HG03159 (cell line): ENCODE data around the gene DGUOK.
A peak's percentile ranks its signal among the peaks of the same experiment; 100 is the strongest.

Source experiments
- ATAC-seq: cut with Tn5 transposase; IDR thresholded peaks from one replicate; pipeline ENCODE4 v1.9.1; 2021; ENCODE audit warnings: mild to moderate bottlenecking, moderate library complexity; ENCODE audit not compliant: unreplicated experiment

Gene DGUOK

DNA sequence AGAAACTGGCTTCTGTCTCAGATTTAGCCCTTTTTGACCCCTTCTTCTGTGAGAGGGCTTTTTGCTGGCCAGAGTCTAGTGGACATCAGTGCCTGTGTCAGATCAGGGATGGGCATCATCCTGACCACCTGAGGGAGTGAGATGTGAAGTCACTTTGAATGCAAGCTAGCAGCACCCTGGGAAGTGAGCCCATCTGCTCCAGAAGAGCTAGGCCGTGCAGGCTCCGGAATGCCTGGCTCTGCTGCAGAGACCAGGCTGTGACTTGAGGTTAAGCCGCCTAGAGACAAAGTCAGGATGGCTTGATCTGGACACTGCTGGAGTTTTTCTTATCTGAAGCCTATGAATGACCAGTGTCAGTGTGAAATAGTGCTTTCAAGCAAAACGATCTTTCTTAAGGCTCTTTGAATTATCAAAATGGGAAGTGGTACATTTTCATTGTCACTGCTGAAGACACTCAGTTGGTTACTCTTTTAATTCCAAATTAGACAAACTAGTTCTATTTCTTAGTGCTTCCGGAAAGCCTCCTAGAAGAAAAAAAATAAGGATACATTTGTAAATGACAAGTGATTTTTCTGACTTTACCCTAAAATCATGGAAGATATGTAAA, 20.8 kb downstream of the DGUOK start:
- no peak for ATAC-seq

DNA sequence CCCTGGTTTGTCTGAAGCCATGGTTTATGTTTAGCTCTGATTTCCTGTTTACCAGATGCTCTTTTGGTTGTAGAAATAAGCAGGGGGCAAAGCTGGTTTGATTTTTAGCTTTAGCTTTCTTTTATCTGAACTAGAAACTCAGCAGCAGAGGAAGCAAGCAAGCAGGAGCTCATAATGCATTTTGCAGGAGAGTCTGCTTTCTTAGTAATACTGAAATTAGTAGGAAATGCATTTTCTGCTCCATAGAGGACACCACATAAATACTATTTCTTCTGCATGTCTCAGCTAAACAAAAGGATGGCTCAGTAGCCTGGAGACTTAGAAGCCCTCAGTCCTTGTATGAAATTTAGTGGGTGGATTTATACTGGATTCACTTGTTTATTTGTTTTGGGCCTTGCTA, 23.1 kb downstream of the DGUOK start:
- no peak for ATAC-seq

DNA sequence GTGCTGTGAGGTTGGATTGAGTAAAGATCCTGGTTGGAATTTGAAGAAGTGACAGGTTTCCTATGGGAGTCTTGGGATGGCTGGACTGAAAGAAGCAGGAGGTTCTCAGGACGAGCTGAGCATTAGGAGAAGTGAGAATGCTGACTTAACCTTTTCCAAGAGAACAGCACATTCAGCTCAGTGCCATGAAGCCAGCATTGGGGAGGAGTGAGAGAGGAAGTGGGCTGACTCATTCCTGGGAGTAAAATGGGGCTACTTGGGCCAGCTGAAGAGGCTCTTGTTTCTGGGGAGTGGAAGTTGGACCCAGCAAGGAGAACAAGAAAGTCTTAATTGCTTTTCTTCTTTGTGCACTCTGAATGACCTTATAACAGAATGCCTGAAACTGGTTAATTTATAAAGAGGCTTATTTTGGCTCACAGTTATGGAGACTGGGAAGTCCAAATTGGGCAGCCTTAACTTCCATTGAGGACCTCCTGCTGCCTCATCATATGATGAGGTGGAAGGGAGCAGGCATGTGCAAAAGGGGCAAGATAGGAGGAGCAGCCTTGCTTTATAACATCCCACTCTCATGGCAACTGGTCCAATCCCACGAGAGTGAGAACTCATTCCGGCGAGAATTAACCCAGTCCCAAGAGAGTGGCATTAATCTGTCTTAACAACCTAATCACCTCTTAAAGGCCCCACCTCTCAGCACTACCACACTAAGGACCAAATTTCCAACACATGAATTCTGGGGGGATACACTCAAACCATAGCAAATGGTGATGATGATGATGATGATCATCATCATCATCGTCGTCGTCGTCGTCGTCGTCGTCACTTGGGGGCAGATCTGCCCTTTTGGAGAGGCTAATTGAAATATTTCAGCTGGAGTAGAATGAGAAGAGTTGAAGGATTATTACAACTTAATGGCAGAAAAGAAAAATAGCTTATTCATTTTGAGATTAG, 26.1 kb downstream of the DGUOK start:
- ATAC-seq: no peak

DNA sequence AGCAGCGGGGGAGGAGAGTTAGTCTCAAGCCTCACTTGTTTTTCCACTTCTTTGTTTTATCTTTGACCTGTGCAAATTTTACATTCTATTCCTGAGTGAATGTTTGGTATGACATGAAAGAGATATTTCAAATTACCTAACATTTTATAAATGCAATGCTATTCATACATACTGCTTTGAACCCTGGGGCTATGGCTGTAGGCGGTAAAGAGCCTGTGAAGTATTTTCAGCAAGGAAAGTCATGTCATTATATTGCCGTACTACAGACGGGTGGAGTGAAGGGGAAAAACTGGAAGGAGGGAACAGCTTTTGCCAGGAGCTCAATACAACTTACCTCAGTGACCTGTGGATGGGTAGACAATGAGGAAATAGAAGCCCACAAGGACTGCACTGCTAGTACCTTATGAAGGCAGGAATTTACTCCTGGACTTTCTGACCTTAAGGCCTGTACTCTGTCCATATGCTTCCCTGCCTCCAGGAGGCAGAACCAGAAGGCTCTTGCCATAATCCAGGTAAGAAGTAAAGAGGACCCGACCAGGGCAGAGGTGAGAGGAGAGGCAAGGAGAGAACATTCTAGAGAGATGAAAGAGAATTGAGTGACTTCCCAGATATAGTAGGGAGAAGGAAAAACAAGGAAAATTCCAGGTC, 29.7 kb downstream of the DGUOK start:
- no peak for ATAC-seq

DNA sequence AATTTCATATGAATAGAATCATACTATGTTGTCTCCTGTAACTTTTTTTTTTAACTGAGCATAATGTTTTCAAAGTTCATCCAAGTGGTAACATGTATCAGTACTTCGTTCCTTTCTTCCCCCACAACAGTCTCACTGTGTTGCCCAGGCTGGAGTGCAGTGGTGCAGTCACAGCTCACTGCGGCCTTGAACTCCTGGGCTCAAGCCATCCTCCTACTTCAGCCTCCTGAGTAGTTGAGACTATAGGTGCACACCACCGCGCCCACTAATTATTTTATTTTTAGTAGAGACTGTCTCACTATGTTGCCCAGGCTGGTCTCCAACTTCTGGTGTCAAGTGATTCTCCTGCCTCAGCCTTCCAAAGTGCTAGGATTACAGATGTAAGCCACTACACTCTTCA, 34.6 kb downstream of the DGUOK start:
- ATAC-seq: no peak

DNA sequence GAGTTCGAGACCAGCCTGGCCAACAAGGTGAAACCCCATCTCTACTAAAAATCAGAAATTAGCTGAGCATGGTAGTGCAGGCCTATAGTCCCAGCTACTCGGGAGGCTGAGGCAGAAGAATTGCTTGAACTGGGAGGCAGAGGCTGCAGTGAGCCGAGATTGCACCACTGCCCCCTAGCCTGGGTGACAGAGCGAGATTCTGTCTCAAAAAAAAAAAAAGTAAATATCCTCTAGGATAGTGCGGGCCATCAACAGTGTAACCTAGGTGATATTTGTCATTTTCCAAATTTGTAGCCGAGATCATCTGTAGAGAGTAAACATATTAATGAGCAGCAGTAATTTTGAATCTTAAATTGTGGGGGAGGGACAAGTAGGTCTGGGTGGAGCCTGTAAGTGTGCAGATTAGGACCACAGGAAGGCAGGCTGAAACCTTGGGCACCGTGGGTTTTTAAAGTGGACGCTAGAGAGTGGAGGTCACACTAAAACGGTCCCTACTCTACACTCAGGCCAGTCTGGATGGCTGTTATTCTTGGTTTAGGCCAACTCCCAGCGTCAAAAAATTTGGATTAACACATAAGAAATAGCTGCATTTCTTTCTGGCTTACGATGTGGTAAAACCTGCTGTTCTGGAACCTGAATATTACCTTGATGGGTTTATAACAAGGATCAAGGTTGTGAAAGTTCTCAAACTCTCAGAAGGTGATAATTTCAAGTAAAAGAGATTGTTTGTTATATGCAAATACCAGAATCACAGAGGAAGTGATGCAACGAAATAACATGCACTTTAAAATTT, 35.3 kb downstream of the DGUOK start:
- no peak for ATAC-seq

DNA sequence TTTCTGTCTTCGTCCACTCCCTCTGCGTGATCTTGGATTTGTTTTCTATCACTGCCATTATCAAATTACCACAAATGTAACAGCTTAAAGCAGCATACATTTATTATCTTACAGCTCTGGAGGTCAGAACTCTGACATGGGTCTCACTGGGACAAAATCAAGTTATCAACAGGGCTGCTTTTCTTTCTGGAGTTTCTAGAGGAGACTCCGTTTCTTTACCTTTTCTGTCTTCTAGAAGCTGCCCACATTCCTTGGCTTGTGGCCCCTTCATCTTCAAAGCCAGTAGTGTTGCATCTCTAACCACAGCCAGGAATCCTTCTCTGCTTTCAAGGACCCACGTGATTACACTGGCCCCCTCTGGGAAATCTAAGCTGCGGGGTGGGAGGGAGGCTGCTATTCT, 36.1 kb downstream of the DGUOK start:
- ATAC-seq: no peak

DNA sequence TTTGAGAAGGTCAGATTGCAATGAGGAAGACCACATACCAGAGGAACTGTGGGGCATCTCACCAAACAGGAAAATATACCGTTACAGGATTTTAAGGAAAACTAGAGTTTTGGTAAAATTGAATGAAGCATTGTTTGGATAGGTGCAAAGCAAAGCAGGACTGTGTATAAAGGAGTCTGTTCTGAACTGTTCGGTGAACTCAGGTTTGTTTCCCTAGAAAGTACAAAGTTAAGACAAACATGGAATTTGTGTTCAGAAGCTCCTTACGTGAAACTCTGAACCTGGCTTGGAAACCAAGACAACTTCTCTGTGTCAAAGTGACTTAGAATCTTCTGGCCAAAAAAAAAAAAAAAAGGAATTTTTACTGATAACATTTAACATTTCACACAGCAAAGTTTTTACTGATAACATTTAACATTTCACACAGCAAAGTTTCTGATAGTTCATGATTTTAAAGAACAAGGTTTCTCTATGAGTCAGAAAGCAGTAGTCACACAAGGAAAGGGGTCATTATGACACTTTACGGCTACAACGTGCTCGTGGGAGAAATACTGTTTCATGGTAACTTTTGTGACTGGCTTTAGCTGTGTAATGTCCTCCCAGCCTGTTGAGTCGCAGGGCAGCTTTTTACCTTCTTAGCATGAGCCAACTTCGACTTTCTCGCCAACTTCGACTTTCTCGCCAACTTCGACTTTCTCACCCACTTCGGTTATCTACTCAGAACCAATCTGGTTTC, 36.9 kb downstream of the DGUOK start:
- peak; percentile 59 for ATAC-seq

DNA sequence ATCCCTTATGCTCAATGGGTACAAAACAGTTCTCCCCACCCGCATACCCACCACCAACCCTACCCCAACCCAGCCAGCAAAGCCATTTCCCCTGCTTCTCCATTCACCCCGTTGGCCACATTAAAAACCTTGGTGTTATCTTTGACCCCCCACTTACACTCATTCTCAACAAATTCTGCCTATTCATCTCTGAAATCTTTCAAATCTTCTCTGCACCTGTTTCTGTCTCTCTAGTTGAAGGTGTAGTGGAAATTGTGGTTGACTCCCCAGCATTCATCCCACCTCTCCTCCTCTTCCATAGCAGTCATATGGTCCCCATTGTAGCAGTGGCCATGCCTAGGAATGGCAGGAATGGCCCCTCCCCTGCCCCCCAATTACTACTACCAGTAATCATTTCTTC, 37.5 kb downstream of the DGUOK start:
- ATAC-seq: no peak

DNA sequence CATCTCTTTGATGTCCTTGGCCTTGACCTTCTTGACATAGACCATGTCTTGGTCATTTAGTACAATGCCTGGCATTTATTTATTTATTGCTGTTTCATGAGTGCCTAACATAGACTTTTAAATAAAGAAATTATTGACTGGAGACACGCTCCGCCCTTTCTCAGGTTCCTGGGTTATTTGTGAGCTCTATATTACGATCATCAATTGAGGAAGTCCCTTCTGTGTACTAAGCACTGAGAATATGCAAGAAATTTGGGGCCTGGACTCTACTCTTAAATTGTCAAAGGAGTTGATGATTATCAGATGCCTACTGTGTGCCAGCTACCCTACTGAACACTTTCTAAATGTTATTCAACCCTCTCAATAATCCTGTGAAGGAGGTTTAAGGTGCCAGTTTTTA, 38.4 kb downstream of the DGUOK start:
- ATAC-seq: no peak

DNA sequence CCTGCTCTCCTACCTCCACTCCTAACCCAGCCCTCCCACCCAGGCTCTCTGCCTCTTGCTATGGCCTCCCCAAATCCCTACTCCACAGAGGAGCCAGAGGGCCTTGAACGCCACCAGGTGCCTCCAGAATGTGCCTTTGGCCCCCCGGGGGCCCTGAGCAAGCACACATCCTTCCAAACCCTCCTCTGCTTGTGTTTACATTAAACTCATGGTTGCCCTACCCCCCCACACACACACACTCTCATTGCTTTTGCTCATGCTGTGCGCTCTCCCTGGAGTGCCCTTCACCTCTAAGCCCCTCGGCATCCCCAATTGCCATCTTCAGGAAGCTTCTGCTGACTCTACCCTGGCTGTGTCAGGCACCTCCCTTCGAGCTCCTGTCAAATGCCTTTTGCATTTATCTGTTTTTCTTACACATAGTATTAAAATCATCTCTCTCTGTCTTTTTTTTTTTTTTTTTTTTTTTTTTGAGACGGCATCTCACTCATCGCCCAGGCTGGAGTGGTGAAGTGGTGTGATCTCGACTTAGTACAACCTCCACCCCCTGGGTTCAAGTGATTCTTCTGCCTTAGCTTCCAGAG, 41.8 kb downstream of the DGUOK start:
- no peak for ATAC-seq

DNA sequence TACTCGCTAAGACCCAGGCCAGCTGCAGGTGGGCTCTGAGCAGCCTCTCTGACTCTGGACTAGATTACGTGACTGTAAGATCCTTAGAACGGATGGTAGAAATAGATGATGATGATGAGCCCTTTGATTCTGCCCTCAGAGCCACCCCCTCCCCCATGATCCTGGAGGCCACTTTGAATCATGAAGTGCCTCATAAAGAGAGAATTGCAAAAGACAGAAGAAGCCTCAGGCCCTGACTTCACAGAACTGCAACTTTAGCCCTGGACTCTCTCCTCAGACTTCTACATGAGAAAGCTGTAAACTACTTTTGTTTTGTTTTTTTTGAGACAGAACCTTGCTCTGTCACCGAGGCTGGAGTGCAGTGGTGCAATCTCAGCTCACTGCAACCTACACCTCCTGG, 42.7 kb downstream of the DGUOK start:
- ATAC-seq: no peak

DNA sequence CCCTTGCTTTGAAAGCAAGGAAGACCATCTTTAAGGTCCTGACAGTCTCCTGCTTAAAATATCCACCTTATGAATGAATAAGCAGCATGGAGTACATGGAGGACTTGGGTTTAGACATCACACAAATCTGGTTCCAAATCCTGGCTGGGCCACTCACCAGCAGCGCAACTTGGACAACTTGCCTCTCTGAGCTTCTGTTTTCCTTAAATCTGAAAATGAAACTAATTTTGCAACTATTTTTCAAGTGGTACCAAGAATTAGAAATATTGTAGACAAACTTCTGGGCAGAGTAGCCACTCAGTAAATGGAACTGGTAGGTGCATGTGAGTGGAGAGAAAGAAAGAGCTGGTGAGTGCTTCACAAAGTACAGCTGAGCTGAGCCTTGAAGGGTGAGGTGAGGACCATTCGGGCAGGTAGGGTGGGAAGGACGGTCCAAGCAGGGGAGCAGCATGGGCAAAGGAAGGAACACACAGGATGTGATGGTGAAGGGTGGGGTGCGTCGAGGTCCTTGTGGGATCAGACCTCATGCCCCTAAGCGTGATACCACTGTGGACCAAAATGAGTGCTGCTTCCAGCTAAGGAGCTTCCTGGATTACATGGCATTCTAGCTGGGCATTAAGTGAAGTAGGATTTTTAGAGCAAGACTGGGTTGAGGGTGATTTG, 43.6 kb downstream of the DGUOK start:
- no peak for ATAC-seq

DNA sequence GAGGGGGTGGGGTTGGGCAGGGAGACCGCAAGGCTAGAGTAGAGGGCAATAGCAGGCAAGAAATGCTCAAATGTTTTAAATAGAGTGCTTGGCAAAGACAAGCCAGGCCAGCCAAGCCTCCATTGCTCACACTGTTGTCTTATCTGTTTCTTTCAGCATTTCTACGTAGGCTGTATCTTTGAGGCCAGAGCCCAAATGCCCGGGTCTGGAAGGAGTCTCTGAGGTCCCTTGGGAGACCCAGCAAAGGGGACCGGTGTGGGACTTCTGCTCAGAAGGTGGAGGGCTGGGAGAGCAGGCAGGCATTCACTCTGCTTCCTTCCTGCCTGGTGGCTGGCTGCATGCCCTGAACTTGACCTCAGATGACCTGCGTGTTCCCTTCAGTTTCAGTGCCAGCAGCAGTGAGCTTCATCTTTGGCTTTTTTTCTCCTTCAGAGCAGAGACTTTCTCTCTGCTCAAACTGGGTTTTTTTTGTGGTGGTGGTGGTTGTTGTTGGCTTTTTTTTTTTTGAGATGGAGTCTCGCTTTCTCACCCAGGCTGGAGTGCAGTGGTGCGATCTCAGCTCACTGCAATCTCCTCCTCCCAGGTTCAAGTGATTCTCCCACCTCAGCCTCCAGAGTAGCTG, 44.3 kb downstream of the DGUOK start:
- peak; percentile 68 for ATAC-seq

DNA sequence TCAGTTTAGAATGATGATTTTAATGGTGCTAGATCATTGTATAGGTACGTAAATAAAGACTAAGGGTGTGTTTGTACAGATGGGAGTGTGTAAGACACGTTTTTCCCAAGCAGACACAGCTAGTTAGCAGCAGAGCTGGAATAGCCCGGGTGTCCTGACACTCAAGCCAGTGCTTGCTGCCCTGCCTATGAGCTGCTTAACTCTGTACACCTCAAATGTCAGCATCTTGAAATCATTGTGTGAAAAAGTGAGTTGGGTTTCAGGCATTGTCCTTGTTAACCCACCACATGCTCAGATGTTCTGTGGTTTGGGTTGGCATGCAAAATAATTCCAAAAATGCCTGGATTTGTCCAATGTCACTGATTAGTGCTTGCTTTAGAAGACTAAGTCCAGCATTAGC, 45.0 kb downstream of the DGUOK start:
- ATAC-seq: no peak

DNA sequence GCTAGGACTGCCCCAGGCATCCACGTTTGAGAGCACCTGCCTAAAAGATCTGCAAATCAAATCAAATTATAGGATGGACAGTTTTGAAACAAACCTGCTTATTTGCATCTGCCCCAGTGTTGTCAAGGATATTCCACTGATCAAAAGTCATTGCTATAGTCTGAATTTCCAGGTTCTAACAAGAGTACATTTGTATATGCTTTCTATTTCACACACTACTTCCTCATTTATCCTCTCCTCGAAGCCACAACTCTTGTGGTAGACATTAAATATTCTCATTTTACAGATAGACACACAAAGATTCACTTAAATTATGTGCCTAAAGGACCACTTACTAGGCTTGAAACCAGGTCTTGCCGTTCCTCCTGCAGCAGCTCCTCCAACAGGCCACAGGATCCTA, 46.2 kb downstream of the DGUOK start:
- ATAC-seq: peak; percentile 55

DNA sequence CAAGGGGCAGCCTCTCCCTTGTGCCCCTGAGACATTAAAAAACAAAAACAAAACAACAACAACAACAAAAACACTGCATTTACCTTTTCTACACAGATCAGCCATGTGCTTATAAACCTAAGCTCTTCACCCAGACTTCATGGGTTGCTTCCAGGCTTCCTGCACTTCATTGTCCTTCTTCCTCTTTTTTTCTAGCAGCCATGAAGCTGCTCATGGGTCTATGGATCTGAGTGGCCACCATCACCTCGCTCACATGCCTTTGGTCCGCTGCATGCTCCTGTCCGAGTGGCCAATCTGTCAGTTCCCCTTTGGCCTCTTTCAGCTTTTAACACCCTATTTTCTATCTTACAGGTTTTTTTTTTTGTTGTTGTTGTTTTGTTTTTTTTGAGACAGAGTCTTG, 49.1 kb downstream of the DGUOK start:
- ATAC-seq: no peak

DNA sequence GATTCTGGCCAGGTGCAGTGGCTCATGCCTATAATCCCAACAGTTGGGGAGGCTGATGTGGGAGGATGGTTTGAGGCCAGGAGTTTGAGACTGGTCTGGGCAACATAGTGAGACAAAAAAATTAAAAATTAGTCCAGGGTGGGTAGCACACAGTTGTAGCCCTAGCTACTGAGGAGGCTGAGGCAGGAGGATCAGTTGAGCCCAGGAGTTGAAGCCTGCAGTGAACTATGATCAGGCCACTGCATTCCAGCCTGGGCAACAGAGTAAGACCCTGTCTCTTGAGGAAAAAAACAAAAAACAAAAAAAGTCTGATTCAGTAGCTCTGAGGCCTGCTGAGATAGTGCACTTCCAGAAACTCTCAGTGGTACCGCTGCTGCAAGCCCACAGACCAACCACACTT, 50.1 kb downstream of the DGUOK start:
- ATAC-seq: no peak

DNA sequence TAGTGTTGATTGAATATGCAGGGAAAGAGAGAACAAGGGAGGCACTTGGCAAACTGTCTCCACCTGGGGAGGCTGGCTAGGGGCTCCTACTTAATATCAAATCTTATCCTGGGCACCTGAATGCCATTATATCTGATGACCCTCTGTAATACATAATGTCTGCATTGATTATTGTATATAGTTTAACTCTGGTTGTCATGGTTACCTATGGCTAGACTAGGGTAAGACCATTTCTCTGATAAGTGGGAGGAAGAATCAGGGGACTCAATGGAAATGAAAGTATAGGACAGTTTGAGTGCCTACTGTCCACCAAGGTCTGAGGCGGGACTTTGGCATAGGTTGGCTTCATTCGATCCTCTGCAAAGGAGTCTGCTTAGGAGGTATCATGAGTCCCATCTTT, 50.8 kb downstream of the DGUOK start:
- no peak for ATAC-seq
